Measurements from ENCODE around the gene CTNNB1. TPM values are rescaled to one million over a fixed set of nuclear protein-coding genes. Genes with fewer than 3 reads are reported as not detected.

The CTNNB1 gene
- polyA plus RNA-seq, 1 donor (not counting 4 experiments of a cell fraction or from before 2014, with no cell fraction given): 644 TPM

DNA sequence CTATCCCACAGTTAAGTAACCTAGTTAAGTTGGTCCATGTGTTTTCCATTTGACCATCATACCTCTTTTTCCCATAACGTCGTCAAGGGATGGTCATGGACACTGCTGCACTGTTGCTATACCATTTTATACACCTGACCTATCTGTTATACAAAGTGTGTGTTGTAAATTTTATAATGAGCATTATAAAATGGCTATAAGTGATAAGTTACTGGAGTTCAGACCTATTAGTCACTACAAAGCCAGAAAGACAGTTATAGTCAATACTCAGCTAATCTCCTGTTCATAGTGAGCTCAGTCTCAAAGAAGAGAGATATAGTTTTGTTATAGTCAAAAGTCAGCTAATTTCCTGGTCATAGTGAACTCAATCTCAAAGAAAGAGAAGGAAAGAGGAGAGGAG lies 18.9 kb upstream of the CTNNB1 start:
- Histone ChIP-seq H3K4me2 (ENCODE audit: control insufficient read depth, extremely low read depth, insufficient read depth, low read depth, low read length) (no peak overlapping the region), H3K36me3 (ENCODE audit: control insufficient read depth in 2 of 2, extremely low read depth in 1 of 2, insufficient read depth in 2 of 2, low read length in 2 of 2) (no peaks in the 10 kb centered on the region), H2AFZ (ENCODE audit: control insufficient read depth, low read length) (no peak overlapping the region), H3K9ac (ENCODE audit: control insufficient read depth, extremely low read depth, insufficient read depth, low read length) (no peak overlapping the region), H3K9me1 (ENCODE audit: control insufficient read depth, extremely low read depth, insufficient read depth, low read length) (no peaks in the 10 kb centered on the region), H3K27ac (ENCODE audit: control insufficient read depth, insufficient read depth, low read length) (no peak overlapping the region), H3K27me3 (ENCODE audit: control insufficient read depth, extremely low read depth, insufficient read depth, low read length) (no peaks in the 10 kb centered on the region), H3K4me3 (ENCODE audit: control insufficient read depth in 2 of 3, extremely low read depth in 1 of 3, insufficient read depth in 2 of 3, low read depth in 1 of 3, low read length in 3 of 3) (no peak overlapping the region), H3K4me1 (ENCODE audit: control insufficient read depth, extremely low read depth, insufficient read depth, low read length) (no peaks in the 10 kb centered on the region), H4K20me1 (ENCODE audit: control insufficient read depth, extremely low read depth, insufficient read depth, low read length) (no peaks in the 10 kb centered on the region), H3K79me2 (ENCODE audit: control insufficient read depth, insufficient read depth, low read length) (no peaks in the 10 kb centered on the region), H3K9me3 (ENCODE audit: control insufficient read depth, low read depth, low read length) (no peaks in the 10 kb centered on the region)
- FAIRE-seq (no peak), DNase-seq (ENCODE audit: low read depth, low spot score) (no peak)
- dilution Hi-C loops (cut with MboI; ENCODE audit: extremely low pct_ligation_motif_present, low sequenced_read_pairs): no loop called here
- no peak for TF ChIP-seq EZH2 (IDR thresholded peaks at IDR 0.05; ENCODE audit: low read length)
- TF ChIP-seq, protein P1, sequence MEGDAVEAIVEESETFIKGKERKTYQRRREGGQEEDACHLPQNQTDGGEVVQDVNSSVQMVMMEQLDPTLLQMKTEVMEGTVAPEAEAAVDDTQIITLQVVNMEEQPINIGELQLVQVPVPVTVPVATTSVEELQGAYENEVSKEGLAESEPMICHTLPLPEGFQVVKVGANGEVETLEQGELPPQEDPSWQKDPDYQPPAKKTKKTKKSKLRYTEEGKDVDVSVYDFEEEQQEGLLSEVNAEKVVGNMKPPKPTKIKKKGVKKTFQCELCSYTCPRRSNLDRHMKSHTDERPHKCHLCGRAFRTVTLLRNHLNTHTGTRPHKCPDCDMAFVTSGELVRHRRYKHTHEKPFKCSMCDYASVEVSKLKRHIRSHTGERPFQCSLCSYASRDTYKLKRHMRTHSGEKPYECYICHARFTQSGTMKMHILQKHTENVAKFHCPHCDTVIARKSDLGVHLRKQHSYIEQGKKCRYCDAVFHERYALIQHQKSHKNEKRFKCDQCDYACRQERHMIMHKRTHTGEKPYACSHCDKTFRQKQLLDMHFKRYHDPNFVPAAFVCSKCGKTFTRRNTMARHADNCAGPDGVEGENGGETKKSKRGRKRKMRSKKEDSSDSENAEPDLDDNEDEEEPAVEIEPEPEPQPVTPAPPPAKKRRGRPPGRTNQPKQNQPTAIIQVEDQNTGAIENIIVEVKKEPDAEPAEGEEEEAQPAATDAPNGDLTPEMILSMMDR (optimal IDR thresholded peaks at IDR 0.05 in 1 of 3, IDR thresholded peaks at IDR 0.05 in 1 of 3, conservative IDR thresholded peaks at IDR 0.05 in 1 of 3; ENCODE audit: extremely low read depth in 1 of 3, insufficient read depth in 2 of 3, low read length in 3 of 3): no peak

DNA sequence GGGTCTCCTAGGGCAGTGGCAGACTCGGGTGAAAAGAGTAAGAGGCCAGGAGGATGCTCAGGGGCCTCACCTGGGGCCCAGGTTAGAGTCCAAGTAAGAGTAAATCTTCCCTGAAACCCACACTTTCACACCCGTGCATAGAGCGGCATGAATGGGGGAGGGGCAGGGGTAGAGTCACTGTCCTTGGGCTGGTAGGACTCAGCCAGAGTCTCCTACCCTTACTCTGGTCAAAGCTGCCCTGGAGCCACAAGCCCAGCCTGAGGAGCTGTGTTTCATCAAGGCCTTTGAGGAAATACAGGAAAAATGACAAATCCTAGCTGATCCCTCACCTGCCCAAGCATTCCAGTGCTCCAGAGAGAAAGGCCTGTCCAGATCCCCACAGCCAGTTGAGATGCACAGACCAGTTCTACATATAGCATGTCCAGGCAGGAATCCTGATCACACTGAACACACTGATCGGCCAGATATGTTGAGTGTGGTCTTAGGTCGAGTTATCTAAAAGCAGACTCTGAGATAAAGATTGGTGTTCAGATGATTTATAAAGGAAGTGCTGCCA lies 16.7 kb upstream of the CTNNB1 start:
- FAIRE-seq (no peak), DNase-seq (ENCODE audit: low read depth, low spot score) (no peak)
- dilution Hi-C loops (cut with MboI; ENCODE audit: extremely low pct_ligation_motif_present, low sequenced_read_pairs): no loop called here
- no peaks in the 10 kb centered on the region for H3K79me2 ChIP-seq (ENCODE audit: control insufficient read depth, insufficient read depth, low read length)
- no peak overlapping the region for H2AFZ ChIP-seq (ENCODE audit: control insufficient read depth, low read length)
- H3K4me3 ChIP-seq (ENCODE audit: control insufficient read depth in 2 of 3, extremely low read depth in 1 of 3, insufficient read depth in 2 of 3, low read depth in 1 of 3, low read length in 3 of 3): no peak overlapping the region
- H3K9ac ChIP-seq (ENCODE audit: control insufficient read depth, extremely low read depth, insufficient read depth, low read length): no peak overlapping the region
- no peaks in the 10 kb centered on the region for H3K27me3 ChIP-seq (ENCODE audit: control insufficient read depth, extremely low read depth, insufficient read depth, low read length)
- H3K27ac ChIP-seq (ENCODE audit: control insufficient read depth, insufficient read depth, low read length): no peak overlapping the region
- no peaks in the 10 kb centered on the region for H4K20me1 ChIP-seq (ENCODE audit: control insufficient read depth, extremely low read depth, insufficient read depth, low read length)
- no peaks in the 10 kb centered on the region for H3K9me3 ChIP-seq (ENCODE audit: control insufficient read depth, low read depth, low read length)
- no peak overlapping the region for H3K4me2 ChIP-seq (ENCODE audit: control insufficient read depth, extremely low read depth, insufficient read depth, low read depth, low read length)
- H3K4me1 ChIP-seq (ENCODE audit: control insufficient read depth, extremely low read depth, insufficient read depth, low read length): no peaks in the 10 kb centered on the region
- TF ChIP-seq EZH2 (IDR thresholded peaks at IDR 0.05; ENCODE audit: low read length): no peak
- TF ChIP-seq, protein P1 (optimal IDR thresholded peaks at IDR 0.05 in 1 of 3, IDR thresholded peaks at IDR 0.05 in 1 of 3, conservative IDR thresholded peaks at IDR 0.05 in 1 of 3; ENCODE audit: extremely low read depth in 1 of 3, insufficient read depth in 2 of 3, low read length in 3 of 3): no peak
- H3K36me3 ChIP-seq (ENCODE audit: control insufficient read depth in 2 of 2, extremely low read depth in 1 of 2, insufficient read depth in 2 of 2, low read length in 2 of 2): no peaks in the 10 kb centered on the region
- no peaks in the 10 kb centered on the region for H3K9me1 ChIP-seq (ENCODE audit: control insufficient read depth, extremely low read depth, insufficient read depth, low read length)

Measured in keratinocyte (primary cell).